ENCODE data around the gene YJEFN3.

YJEFN3 gene

DNA sequence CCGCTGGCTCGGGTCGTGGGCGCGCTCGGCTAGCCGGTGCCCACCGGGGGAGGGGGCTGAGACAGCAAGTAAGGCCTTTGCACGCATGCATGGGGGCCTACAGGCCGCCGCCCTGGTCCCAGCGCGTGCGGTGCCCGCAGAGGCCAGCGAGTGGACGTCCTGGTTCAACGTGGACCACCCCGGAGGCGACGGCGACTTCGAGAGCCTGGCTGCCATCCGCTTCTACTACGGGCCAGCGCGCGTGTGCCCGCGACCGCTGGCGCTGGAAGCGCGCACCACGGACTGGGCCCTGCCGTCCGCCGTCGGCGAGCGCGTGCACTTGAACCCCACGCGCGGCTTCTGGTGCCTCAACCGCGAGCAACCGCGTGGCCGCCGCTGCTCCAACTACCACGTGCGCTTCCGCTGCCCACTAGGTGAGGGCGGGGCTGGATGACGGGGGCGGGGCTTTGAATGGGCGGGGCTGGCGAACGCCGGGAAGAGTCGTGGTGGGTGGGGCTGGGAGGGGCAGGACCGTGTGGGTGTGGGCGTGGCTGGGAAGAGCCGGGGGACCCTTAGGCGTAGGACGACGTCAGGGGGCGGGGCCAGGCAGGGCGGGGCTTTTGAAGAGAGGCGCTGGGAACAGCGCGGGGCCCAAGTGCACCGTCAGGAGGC lies 11.5 kb downstream of the YJEFN3 start:
- no peak for DNase-seq

DNA sequence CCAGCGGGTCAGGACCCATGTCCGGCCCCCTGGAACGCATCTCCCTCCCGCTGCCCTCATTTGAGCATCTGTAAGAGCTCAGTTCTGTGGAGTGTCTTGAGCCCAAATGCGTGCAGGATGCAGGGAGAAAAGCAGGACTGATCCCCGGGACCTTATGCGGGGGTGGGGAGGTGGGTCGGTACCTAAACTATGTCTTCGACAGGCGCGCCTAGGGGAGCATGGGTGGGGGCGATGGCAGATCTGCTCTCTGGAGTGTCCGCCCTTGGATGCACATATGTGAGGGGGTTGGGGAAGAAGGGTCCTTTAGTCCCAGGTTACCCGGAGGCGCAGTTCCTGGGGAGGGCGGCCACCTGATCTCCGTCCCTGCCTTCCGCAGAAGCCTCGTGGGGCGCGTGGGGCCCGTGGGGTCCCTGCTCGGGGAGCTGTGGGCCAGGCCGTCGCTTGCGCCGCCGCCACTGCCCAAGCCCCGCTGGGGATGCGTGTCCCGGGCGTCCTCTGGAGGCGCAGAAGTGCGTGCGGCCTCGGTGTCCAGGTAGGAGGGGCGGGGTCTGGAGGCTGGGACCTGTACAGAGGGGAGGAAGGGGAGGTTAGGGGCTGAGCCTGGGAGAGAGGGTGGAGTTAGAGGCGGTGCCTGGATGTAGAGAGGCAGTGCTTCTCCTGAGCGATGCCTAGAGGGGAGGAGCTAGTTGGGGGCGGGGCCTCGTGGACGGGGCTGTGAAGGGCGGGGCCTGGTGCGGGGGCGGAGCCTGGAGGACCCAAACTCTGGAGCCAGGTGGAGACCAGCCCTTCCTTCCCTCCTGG lies 12.2 kb downstream of the YJEFN3 start:
- DNase-seq = no peak

GRCh38 chr19:19541616-19542015 lies 12.9 kb downstream of the YJEFN3 start:
- no peak for DNase-seq

GRCh38 chr19:19542507-19542906 lies 13.8 kb downstream of the YJEFN3 start:
- DNase-seq = no peak

GRCh38 chr19:19543101-19543500 lies 14.4 kb downstream of the YJEFN3 start:
- DNase-seq = no peak

- no peak for DNase-seq
These were observed 14.9 kb downstream of the YJEFN3 start for GRCh38 chr19:19543640-19544039.

DNA sequence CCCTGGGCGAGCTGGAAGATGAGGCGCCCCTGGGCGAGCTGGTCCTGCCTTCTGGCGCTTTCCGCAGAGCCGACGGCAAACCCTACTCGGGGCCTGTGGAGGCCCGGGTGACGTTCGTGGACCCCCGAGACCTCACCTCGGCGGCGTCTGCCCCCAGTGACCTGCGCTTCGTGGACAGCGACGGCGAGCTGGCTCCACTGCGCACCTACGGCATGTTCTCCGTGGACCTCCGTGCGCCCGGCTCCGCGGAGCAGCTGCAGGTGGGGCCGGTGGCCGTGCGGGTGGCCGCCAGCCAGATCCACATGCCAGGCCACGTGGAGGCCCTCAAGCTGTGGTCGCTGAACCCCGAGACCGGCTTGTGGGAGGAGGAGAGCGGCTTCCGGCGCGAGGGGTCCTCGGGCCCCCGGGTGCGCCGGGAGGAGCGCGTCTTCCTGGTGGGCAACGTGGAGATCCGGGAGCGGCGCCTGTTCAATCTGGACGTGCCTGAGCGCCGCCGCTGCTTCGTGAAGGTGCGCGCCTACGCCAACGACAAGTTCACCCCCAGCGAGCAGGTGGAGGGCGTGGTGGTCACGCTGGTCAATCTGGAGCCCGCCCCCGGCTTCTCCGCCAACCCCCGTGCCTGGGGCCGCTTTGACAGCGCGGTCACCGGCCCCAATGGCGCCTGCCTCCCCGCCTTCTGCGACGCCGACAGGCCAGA lies 15.7 kb downstream of the YJEFN3 start:
- DNase-seq = no peak

- no peak for DNase-seq
These were observed 16.4 kb downstream of the YJEFN3 start for GRCh38 chr19:19544954-19545591.

DNA sequence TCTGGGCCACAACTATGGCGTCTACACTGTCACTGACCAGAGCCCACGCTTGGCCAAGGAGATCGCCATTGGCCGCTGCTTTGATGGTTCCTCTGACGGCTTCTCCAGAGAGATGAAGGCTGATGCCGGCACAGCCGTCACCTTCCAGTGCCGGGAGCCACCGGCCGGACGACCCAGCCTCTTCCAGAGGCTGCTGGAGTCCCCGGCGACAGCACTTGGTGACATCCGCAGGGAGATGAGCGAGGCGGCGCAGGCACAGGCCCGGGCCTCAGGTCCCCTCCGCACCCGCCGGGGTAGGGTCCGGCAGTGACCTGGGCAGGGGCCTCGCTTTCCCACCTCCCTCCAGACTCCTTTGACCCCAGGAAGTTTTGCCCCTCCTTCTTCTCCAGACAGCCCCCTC lies 17.0 kb downstream of the YJEFN3 start:
- no peak for DNase-seq

- DNase-seq = no peak
These were observed 18.0 kb downstream of the YJEFN3 start for GRCh38 chr19:19546751-19547162.

- no peak for DNase-seq
These were observed 19.1 kb downstream of the YJEFN3 start for GRCh38 chr19:19547674-19548336.

GRCh38 chr19:19548915-19549759 lies 20.4 kb downstream of the YJEFN3 start:
- no peak for DNase-seq

GRCh38 chr19:19549804-19550464 lies 21.2 kb downstream of the YJEFN3 start:
- no peak for DNase-seq

DNA sequence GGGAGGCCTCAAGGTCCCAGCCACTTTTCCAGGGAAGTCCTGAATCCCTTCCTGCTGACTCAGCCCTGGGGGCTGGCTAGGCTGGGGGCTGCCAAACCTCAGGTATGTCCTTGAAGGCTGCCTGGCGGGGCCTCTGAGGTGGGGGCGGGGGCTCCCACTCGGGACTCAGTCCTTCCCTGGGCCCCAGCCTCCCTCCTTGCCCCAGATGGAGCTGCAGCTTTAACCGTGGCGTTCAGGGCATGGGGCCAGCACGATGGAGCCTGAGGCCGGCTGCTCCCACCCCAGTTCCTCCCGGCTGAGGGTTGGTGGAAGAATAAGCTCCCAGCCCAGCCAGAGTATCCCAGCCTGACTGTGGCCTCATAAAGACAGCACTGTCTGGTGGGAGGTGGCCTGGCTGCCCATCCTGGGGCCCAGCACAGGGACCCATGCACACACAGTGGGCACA lies 21.8 kb downstream of the YJEFN3 start:
- DNase-seq = no peak

DNA sequence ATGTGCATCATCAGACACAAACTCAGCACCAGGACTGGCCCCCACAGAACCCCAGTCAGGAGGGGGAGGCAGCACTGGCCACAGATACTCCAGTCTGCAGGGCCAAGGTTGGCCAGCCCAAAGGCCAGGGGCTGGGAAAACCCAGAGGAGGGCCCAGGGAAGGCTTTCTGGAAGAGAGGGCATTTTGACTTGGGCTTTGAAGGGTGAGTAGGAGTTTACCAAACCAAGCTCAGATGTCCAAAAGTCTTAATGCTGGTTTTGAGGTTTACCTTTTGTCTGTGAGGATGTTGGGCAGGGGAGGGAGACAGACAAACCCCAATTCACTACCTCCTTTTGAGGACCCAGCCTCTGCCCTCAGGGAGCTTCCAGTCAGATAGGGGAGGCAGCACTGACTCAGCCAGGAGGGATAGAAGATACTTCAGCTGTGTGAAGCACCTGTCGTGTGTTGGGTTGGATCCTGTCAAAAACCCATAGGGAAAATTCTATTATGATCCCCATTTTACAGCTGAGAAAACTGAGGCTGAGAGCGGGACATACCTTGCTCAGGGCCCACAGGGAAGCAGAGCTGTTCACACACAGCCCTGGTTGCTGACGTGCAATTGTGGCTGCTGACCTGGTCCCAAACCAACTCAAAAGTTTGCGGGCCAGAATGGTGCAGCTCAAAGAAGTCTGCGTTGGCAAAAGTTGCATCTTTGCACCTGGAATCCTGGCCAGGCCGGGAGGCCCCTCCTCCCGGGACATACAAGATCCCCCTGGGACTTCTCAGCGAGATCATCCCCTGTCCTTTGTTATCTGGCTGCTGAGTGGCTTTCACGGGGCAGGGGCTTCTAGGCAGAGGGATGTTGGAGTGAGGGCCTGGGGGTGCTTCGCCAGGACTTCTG lies 22.5 kb downstream of the YJEFN3 start:
- DNase-seq = no peak

- no peak for DNase-seq
These were observed 23.1 kb downstream of the YJEFN3 start for GRCh38 chr19:19551853-19552192.

GRCh38 chr19:19552798-19553197 lies 24.1 kb downstream of the YJEFN3 start:
- DNase-seq = no peak

DNA sequence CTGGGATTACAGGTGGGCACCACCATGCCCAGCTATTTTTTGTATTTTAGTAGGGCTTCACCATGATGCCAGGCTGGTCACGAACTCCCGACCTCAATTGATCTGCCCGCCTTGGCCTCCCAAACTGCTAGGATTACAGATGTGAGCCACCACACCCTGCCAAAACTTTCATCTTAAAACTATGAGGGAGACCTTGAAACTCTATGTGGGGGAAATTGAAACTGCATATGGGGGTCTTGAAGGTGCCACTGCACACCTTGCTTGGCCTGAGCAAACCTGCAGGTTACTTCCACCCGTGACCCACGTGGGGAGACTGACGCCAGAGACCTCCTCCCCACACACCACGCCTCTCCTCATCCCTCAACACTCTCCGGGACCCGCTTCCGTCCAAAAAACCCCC lies 25.0 kb downstream of the YJEFN3 start:
- no peak for DNase-seq

DNA sequence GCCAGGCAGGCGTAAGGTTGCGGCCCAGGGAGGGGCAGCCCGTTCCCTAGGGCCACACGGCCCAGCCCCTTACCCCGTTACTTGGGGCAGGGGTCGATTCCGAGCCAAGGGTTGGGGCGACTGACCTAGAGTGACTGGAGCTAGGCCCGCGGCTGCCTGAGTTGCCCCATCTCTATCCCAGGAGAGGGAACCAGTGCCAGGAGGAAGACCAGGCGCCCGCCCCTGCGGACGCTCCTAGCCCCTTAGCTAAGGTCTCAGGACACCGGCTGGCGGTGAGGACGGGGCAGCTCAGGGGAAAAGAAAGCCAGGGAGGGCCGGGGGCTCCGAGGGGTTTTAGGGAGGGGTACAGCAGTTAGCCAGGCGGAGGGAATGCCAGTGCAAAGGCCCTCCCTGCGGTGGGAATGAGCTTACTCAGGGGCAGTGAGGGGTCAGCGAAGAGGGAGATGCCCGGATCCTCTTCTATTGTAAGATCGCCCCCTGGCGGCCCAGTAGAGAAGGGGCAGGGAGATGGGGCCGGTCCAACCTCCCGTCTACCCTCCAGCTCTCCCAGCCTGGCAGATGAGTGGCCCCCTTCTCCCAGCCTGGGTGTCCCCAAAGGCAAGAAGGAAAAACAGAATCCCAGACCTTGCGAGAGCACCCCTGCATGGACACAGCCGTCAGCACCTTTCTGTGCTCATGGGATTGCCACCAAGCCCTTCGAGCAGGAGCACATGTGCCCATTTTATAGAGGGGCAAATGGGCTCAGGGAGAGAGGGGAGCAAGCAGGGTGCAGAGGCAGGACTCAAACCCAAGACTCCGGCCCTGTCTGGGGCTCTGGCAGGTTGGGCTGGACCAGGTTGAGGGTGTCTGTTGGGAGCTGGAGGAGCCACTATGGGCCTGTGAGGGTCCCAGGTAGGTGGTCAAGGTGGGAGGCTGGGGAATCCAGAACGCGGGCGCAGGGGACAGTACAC lies 25.6 kb downstream of the YJEFN3 start:
- no peak for DNase-seq
